ENCODE data around the gene MC1R.

MC1R gene

GRCh38 chr16:89936034-89936433 lies 17.4 kb downstream of the MC1R start:
- no peak for DNase-seq

- DNase-seq = no peak
Measured at GRCh38 chr16:89936508-89936907, 17.8 kb downstream of the MC1R start.

- DNase-seq = no peak
Measured at GRCh38 chr16:89936981-89937380, 18.3 kb downstream of the MC1R start.

- no peak for DNase-seq
Measured at GRCh38 chr16:89938175-89938885, 19.7 kb downstream of the MC1R start.

GRCh38 chr16:89944773-89945172 lies 26.1 kb downstream of the MC1R start:
- no peak for DNase-seq

GRCh38 chr16:89945654-89946053 lies 27.0 kb downstream of the MC1R start:
- DNase-seq = no peak

- DNase-seq = no peak
Measured at GRCh38 chr16:89946515-89946914, 27.9 kb downstream of the MC1R start.

GRCh38 chr16:89949121-89949742 lies 30.6 kb downstream of the MC1R start:
- no peak for DNase-seq

GRCh38 chr16:89949756-89950155 lies 31.1 kb downstream of the MC1R start:
- no peak for DNase-seq

- DNase-seq = no peak
Measured at GRCh38 chr16:89951509-89951908, 32.8 kb downstream of the MC1R start.

- DNase-seq = no peak
Measured at GRCh38 chr16:89952049-89952448, 33.4 kb downstream of the MC1R start.

- no peak for DNase-seq
Measured at GRCh38 chr16:89952551-89952950, 33.9 kb downstream of the MC1R start.

GRCh38 chr16:89953671-89954406 lies 35.2 kb downstream of the MC1R start:
- DNase-seq = no peak

- DNase-seq = no peak
Measured at GRCh38 chr16:89954462-89954861, 35.8 kb downstream of the MC1R start.

- DNase-seq = no peak
Measured at GRCh38 chr16:89955001-89955685, 36.5 kb downstream of the MC1R start.

- peak; percentile 23 to 50 for DNase-seq
Measured at GRCh38 chr16:89956505-89957215, 38.0 kb downstream of the MC1R start.

GRCh38 chr16:89957216-89957785 lies 38.6 kb downstream of the MC1R start:
- DNase-seq = no peak

GRCh38 chr16:89958068-89958467 lies 39.4 kb downstream of the MC1R start:
- no peak for DNase-seq

GRCh38 chr16:89958596-89958995 lies 39.9 kb downstream of the MC1R start:
- no peak for DNase-seq

- no peak for DNase-seq
Measured at GRCh38 chr16:89960966-89961365, 42.3 kb downstream of the MC1R start.

GRCh38 chr16:89961920-89962319 lies 43.3 kb downstream of the MC1R start:
- no peak for DNase-seq

- no peak for DNase-seq
Measured at GRCh38 chr16:89962754-89963498, 44.3 kb downstream of the MC1R start.

Measured in Kasumi-1 (cell line).